BJ (cell line): ENCODE data around the gene RBMS1. TPM values are rescaled to one million over a fixed set of nuclear protein-coding genes. Genes with fewer than 3 reads are reported as not detected.

Source experiments
- CTCF ChIA-PET: fragments of 350-600 bp; formaldehyde crosslinking; extraction: SDS; loops from one replicate; lab custom pipeline; 2021; ENCODE audit warnings: antibody characterized with exemption, inconsistent platforms; lab: Yijun Ruan, JAX
- POLR2A ChIA-PET: fragments of 300-600 bp; sonication (Branson Sonifier 250); formaldehyde crosslinking; extraction: SDS; loops from one replicate; lab custom pipeline; 2021; ENCODE audit warnings: antibody characterized with exemption; lab: Charles Lee
- DNase-seq: peaks from one replicate; pipeline ENCODE4 v3.0.0-alpha.2; 2011; ENCODE audit warnings: low read depth
- H3K27me3 ChIP-seq: 2 replicates; pipeline ENCODE4 v1.6.0; 2011; ENCODE audit warnings: low read length; ENCODE audit not compliant: control insufficient read depth, insufficient read depth
- H3K36me3 ChIP-seq: 2 replicates; pipeline ENCODE4 v1.5.1; 2011; ENCODE audit warnings: low read length; ENCODE audit not compliant: control insufficient read depth, insufficient read depth
- H3K4me3 ChIP-seq: 2 replicates; pipeline ENCODE4 v1.5.1; 2011; ENCODE audit warnings: low read depth, mild to moderate bottlenecking, control low read depth, low read length
- CTCF ChIP-seq: IDR thresholded peaks from 2 replicates; pipeline ENCODE4 v1.5.1; 2011; ENCODE audit warnings: low read depth, mild to moderate bottlenecking, control low read depth, inconsistent platforms, low read length, moderate library complexity; ENCODE audit not compliant: insufficient read depth
- polyA plus RNA-seq: library from polyadenylated mRNA; depleted of rRNA; stranded (reverse); fragments of >200 nt; gene quantifications from 2 replicates; pipeline ENCODE4 v1.2.3, GENCODE V29; 2011

The RBMS1 gene
- polyA plus RNA-seq, 1 experiment: 80.1 TPM

GRCh38 chr2:160394153-160394552 lies 99.5 kb downstream of the RBMS1 start:
- Histone ChIP-seq H3K4me3 (no peak overlapping the region), H3K36me3 (no peaks in the 10 kb centered on the region), H3K27me3 (no peaks in the 10 kb centered on the region)
- no peak for TF ChIP-seq CTCF
- ChIA-PET POLR2A (no interaction called here), CTCF (no interaction called here)
- DNase-seq: no peak

GRCh38 chr2:160392201-160392600 lies 101.4 kb downstream of the RBMS1 start:
- POLR2A ChIA-PET: no interaction called here
- Histone ChIP-seq H3K4me3 (no peak overlapping the region), H3K36me3 (no peaks in the 10 kb centered on the region), H3K27me3 (no peaks in the 10 kb centered on the region)
- no peak for TF ChIP-seq CTCF
- CTCF ChIA-PET: interaction anchor here (0.7 to 1.3 kb wide), 2 partner anchors 602 to 1432 kb away, joined by 3 read pairs; no protein-coding TSS in a partner anchor
- DNase-seq: no peak

GRCh38 chr2:160390544-160391455 lies 102.8 kb downstream of the RBMS1 start:
- no peak overlapping the region for H3K4me3 ChIP-seq
- CTCF ChIA-PET: interaction anchor here (0.7 to 2.6 kb wide), 3 partner anchors 14 to 675 kb away, joined by 3 to 7 read pairs (median 3); no protein-coding TSS in a partner anchor
- no peaks in the 10 kb centered on the region for H3K27me3 ChIP-seq
- no peak for TF ChIP-seq CTCF
- no peaks in the 10 kb centered on the region for H3K36me3 ChIP-seq
- DNase-seq: no peak
- POLR2A ChIA-PET: no interaction called here

GRCh38 chr2:160389875-160390274 lies 103.7 kb downstream of the RBMS1 start:
- POLR2A ChIA-PET: no interaction called here
- no peak for TF ChIP-seq CTCF
- H3K4me3 ChIP-seq: no peak overlapping the region
- CTCF ChIA-PET: interaction anchor here (2.6 kb wide), 1 partner anchor 14 kb away, joined by 7 read pairs; no protein-coding TSS in a partner anchor
- H3K36me3 ChIP-seq: no peaks in the 10 kb centered on the region
- no peaks in the 10 kb centered on the region for H3K27me3 ChIP-seq
- no peak for DNase-seq

GRCh38 chr2:160388464-160389263 lies 104.9 kb downstream of the RBMS1 start:
- H3K27me3 ChIP-seq: no peaks in the 10 kb centered on the region
- H3K36me3 ChIP-seq: no peaks in the 10 kb centered on the region
- POLR2A ChIA-PET: no interaction called here
- TF ChIP-seq CTCF: no peak
- CTCF ChIA-PET: interaction anchor here (2.6 kb wide), 1 partner anchor 16 kb away, joined by 7 read pairs; no protein-coding TSS in a partner anchor
- H3K4me3 ChIP-seq: no peak overlapping the region
- DNase-seq: no peak
